SK-N-SH treated with all-trans-retinoic acid at 6 μM for 48 hours (cell line): Measurements from ENCODE around the gene CHMP2A.

Source experiments
- ARNTL ChIP-seq: fragments of 450-650 bp; formaldehyde crosslinking; IDR thresholded peaks from 2 replicates; pipeline ENCODE4 v1.5.0; 2020; ENCODE audit warnings: low read depth, mild to moderate bottlenecking, moderate library complexity, borderline replicate concordance
- ZNF70 ChIP-seq: fragments of 450-650 bp; formaldehyde crosslinking; IDR thresholded peaks from 2 replicates; pipeline ENCODE4 v1.5.0; 2020; ENCODE audit warnings: mild to moderate bottlenecking, moderate library complexity

DNA sequence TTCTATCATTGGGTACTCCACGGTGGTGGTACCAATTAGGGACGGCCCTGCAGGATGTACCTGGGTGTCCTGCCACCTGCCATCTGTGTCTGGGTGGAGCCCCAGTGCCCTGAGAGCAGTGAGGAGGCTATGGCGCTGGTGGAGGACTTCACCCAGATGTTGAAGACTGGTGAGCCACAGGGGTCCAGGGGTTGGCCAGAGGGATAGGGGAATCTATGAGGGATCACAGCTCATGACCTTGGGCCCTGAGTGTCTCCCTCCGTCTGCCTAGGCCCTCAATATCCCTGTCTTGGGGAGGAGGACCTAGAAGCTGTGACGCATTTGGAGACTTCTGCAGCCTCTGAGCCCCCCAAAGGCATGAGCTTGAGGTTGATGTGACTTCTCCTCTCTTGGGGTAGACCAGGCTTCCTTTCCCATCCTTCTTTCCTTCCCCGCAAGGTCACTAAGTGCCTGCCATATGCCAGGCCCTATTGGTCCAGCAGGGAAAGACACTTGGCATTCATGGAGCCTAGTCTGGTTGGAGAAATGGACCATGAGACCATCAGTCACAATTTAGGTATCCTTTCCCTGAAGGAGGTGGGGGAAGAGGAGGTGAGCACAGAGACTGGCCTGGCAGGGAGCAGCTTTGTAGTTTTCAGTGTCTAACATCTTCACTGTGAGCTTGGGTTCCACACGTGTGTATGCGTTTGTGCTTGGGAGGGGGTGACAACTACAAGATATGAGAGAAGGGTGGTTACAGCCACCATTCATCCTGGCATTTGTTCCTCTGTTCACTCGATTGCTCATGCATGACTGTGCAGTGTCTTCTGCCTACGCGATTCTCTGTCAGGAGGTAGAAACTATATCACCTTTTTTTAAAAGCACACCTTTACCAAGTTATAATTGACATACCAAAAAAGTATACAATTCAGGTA, 23.4 kb upstream of the CHMP2A start:
- TF ChIP-seq ZNF70 (CRISPR knock-in tag) (no peak), ARNTL (no peak)
